ENCODE data around the gene AARS2. TPM values are rescaled to one million over a fixed set of nuclear protein-coding genes. Genes with fewer than 3 reads are reported as not detected.

The AARS2 gene
- total and polyA plus RNA-seq, 2 of the 4 experiments (the other 2 are of a cell fraction): 9.1 to 10.4 TPM

DNA sequence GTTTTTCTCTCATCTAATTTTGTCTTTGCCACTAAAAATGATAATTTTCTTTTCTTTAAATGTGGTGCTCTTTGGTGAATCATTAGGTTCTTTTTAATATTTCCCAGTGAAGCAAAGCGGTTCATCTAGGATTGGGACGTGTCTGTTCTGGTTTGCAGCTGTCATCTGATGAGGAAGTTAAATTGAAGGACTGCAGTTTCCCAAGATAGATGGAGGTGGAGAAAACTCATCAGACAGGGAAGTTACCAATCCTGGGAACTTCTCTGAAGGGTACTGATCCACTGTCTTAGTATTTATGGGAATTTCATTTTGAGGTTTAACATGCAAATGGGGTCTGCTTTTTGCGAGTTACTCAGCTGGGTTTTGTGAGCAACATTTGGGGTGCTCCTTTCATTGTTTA, 2.4 kb upstream of the AARS2 start:
- Histone ChIP-seq H3K79me1 (ENCODE audit: low read depth in 1 of 2, low read length in 2 of 2) (peaks cover 17 to 21% of the 10 kb centered on the region in 2 experiments), H4K5ac (ENCODE audit: low read depth, low read length) (no peak overlapping the region), H3K9ac (ENCODE audit: low read depth, low read length) (no peak overlapping the region), H3K4ac (ENCODE audit: low read depth, low read length) (no peak overlapping the region), H2BK5ac (ENCODE audit: low read depth, low read length, poor library complexity, severe bottlenecking) (no peak overlapping the region), H3K9me3 (ENCODE audit: control insufficient read depth, insufficient read depth, low read length) (no peaks in the 10 kb centered on the region), H3K27me3 (ENCODE audit: control insufficient read depth, insufficient read depth, low read length) (peaks cover 27% of the 10 kb centered on the region), H3K18ac (ENCODE audit: low read depth, low read length) (no peak overlapping the region), H3K56ac (ENCODE audit: extremely low read depth, insufficient read depth, low read length) (no peak overlapping the region), H3K27ac (ENCODE audit: insufficient read depth, low read length) (no peak overlapping the region), H2AK5ac (ENCODE audit: low read depth, low read length) (no peak overlapping the region), H4K8ac (ENCODE audit: low read depth in 2 of 2, low read length in 2 of 2) (no peak overlapping the region), H3K36me3 (ENCODE audit: control insufficient read depth, insufficient read depth, low read length) (peaks cover 7% of the 10 kb centered on the region), H2BK120ac (ENCODE audit: low read depth, low read length) (no peak overlapping the region), H3K23ac (ENCODE audit: low read depth, low read length) (no peak overlapping the region), H2AK9ac (replicated peaks; ENCODE audit: low read depth, low read length, poor library complexity) (no peak overlapping the region), H3K14ac (replicated peaks; ENCODE audit: low read depth, low read length) (no peak overlapping the region), H3K9me1 (ENCODE audit: insufficient read depth, low read length) (peaks cover 7% of the 10 kb centered on the region), H3K4me1 (ENCODE audit: control insufficient read depth, insufficient read depth, low read length) (peaks cover 5% of the 10 kb centered on the region), H3K4me2 (ENCODE audit: low read depth, low read length) (no peak overlapping the region), H4K20me1 (ENCODE audit: insufficient read depth, low read length) (no peaks in the 10 kb centered on the region), H2BK20ac (ENCODE audit: low read depth, low read length) (no peak overlapping the region), H3K4me3 (ENCODE audit: insufficient read depth, low read depth, low read length) (no peak overlapping the region), H4K91ac (ENCODE audit: insufficient read depth, low read depth, low read length) (no peak overlapping the region), H2AFZ (replicated peaks; ENCODE audit: low read length, poor library complexity) (no peak overlapping the region), H2BK15ac (ENCODE audit: low read depth, low read length) (no peak overlapping the region)
- no CpG with 5 or more reads among the region's 3 CpGs for WGBS, 2 experiments (ENCODE audit: extremely low coverage in 2 of 2, insufficient read length in 1 of 2)
- ChIA-PET CTCF (no interaction called here), POLR2A (ENCODE audit: unreplicated experiment) (no interaction called here)
- BruUV-seq (replicated peaks): no TSS peak
- dilution Hi-C loops (cut with HindIII; ENCODE audit: low sequenced_read_pairs, unreplicated experiment): no loop called here
- ATAC-seq (ENCODE audit: low read depth) (no peak), DNase-seq (no peak)
- intact Hi-C loops (cut with micrococcal nuclease): no loop called here
- no peak for TF ChIP-seq SMC3 (IDR thresholded peaks at IDR 0.05; ENCODE audit: low read depth, low read length)
- TF ChIP-seq RCOR1 (IDR thresholded peaks at IDR 0.05; ENCODE audit: insufficient replicate concordance, low read length): no peak
- no peak for TF ChIP-seq RAD21 (IDR thresholded peaks at IDR 0.05; ENCODE audit: low read length)
- TF ChIP-seq BHLHE40 (IDR thresholded peaks at IDR 0.05; ENCODE audit: low read depth, low read length): no peak
- no peak for TF ChIP-seq FOS (IDR thresholded peaks at IDR 0.05; ENCODE audit: low read depth, low read length)
- TF ChIP-seq, protein P1, sequence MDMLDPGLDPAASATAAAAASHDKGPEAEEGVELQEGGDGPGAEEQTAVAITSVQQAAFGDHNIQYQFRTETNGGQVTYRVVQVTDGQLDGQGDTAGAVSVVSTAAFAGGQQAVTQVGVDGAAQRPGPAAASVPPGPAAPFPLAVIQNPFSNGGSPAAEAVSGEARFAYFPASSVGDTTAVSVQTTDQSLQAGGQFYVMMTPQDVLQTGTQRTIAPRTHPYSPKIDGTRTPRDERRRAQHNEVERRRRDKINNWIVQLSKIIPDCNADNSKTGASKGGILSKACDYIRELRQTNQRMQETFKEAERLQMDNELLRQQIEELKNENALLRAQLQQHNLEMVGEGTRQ (IDR thresholded peaks at IDR 0.05; ENCODE audit: low read depth, low read length): no peak
- no peak for TF ChIP-seq NFE2L2 (IDR thresholded peaks at IDR 0.05; ENCODE audit: low read depth, low read length)
- TF ChIP-seq MXI1 (IDR thresholded peaks at IDR 0.05; ENCODE audit: borderline replicate concordance, low read depth, low read length): no peak
- no peak for TF ChIP-seq POLR2A (IDR thresholded peaks at IDR 0.05; ENCODE audit: low read depth, low read length)
- TF ChIP-seq CEBPB (IDR thresholded peaks at IDR 0.05; ENCODE audit: low read depth, low read length): no peak
- TF ChIP-seq CTCF (conservative IDR thresholded peaks at IDR 0.05; ENCODE audit: low read depth, low read length): no peak
- TF ChIP-seq MAFK (IDR thresholded peaks at IDR 0.05; ENCODE audit: low read depth, low read length): no peak
- TF ChIP-seq RFX5 (IDR thresholded peaks at IDR 0.05; ENCODE audit: low read depth, low read length): no peak
- TF ChIP-seq MAZ (IDR thresholded peaks at IDR 0.05; ENCODE audit: borderline replicate concordance, low read depth, low read length): no peak
- no peak for TF ChIP-seq CHD1 (IDR thresholded peaks at IDR 0.05; ENCODE audit: low read depth, low read length)
- TF ChIP-seq, protein P2, sequence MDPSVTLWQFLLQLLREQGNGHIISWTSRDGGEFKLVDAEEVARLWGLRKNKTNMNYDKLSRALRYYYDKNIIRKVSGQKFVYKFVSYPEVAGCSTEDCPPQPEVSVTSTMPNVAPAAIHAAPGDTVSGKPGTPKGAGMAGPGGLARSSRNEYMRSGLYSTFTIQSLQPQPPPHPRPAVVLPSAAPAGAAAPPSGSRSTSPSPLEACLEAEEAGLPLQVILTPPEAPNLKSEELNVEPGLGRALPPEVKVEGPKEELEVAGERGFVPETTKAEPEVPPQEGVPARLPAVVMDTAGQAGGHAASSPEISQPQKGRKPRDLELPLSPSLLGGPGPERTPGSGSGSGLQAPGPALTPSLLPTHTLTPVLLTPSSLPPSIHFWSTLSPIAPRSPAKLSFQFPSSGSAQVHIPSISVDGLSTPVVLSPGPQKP (IDR thresholded peaks at IDR 0.05; ENCODE audit: borderline replicate concordance, low read depth, low read length): no peak
- in situ Hi-C loops (cut with MboI; ENCODE audit: low sequenced_read_pairs): no loop called here

All from IMR-90 (cell line).